ENCODE data around the gene IFNE.

DNA sequence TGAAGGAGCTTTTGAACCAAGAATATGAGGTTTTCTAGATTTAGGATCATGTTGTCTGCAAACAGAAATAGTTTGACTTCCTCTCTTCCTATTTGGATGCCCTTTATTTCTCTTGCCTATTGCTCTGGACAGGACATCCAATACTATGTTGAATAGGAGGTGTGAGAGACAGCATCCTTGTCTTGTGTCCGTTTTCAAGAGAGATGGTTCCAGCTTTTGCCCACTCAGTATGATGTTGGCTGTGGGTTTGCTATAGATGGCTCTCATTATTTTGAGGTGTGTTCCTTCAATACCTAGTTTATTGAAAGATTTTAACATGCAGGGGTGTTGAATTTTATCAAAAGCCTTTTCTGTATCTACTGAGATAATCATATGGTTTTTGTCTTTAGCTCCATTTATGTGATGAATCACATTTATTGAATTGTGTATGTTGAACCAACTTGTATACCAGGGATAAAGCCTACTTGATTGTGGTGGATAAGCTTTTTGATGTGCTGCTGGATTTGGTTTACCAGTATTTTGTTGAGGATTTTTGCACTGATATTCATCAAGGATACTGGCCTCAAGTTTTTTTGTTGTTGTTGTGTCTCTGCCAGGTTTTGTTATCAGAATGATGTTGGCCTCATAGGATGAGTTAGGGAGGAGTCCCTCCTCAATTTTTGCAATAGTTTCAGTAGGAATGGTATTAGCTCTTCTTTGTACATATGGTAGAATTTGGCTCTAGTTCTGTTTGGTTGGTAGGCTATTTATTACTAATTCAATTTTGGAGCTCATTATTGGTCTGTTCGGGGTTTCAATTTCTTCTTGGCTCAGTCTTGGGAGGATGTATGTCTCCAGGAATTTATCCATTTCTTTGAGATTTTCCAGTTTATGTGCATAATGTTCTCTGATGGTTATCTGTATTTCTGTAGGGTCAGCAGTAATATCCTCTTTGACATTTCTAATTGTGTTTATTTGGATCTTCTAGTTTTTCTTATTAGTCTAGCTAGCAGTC, 41.2 kb upstream of the IFNE start:
- TF ChIP-seq, protein P1, sequence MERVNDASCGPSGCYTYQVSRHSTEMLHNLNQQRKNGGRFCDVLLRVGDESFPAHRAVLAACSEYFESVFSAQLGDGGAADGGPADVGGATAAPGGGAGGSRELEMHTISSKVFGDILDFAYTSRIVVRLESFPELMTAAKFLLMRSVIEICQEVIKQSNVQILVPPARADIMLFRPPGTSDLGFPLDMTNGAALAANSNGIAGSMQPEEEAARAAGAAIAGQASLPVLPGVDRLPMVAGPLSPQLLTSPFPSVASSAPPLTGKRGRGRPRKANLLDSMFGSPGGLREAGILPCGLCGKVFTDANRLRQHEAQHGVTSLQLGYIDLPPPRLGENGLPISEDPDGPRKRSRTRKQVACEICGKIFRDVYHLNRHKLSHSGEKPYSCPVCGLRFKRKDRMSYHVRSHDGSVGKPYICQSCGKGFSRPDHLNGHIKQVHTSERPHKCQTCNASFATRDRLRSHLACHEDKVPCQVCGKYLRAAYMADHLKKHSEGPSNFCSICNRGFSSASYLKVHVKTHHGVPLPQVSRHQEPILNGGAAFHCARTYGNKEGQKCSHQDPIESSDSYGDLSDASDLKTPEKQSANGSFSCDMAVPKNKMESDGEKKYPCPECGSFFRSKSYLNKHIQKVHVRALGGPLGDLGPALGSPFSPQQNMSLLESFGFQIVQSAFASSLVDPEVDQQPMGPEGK (CRISPR knock-in tag; IDR thresholded peaks at IDR 0.05; ENCODE audit: borderline replicate concordance) = no peak
- no peak for TF ChIP-seq ARNTL (CRISPR knock-in tag; IDR thresholded peaks at IDR 0.05; ENCODE audit: borderline replicate concordance, low read depth)
- TF ChIP-seq, protein P2, sequence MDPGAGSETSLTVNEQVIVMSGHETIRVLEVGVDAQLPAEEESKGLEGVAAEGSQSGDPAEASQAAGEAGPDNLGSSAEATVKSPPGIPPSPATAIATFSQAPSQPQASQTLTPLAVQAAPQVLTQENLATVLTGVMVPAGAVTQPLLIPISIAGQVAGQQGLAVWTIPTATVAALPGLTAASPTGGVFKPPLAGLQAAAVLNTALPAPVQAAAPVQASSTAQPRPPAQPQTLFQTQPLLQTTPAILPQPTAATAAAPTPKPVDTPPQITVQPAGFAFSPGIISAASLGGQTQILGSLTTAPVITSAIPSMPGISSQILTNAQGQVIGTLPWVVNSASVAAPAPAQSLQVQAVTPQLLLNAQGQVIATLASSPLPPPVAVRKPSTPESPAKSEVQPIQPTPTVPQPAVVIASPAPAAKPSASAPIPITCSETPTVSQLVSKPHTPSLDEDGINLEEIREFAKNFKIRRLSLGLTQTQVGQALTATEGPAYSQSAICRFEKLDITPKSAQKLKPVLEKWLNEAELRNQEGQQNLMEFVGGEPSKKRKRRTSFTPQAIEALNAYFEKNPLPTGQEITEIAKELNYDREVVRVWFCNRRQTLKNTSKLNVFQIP (CRISPR knock-in tag; IDR thresholded peaks at IDR 0.05; ENCODE audit: borderline replicate concordance, low read depth) = no peak
- no peak for TF ChIP-seq ZFP30 (CRISPR knock-in tag; IDR thresholded peaks at IDR 0.05)
- TF ChIP-seq ESRRG (CRISPR knock-in tag; IDR thresholded peaks at IDR 0.05) = no peak
- TF ChIP-seq PPARA (CRISPR knock-in tag; IDR thresholded peaks at IDR 0.05; ENCODE audit: borderline replicate concordance) = no peak
- no peak for TF ChIP-seq RARB (CRISPR knock-in tag; IDR thresholded peaks at IDR 0.05)
- no peak for TF ChIP-seq ZNF70 (CRISPR knock-in tag; IDR thresholded peaks at IDR 0.05)
